Measurements from ENCODE around the gene DRAP1.
"Not testable (repeated sequence)": the region's sequence is repeated elsewhere in the genome, so short reads cannot be mapped to it uniquely, and the experiment has no call there.

Gene DRAP1

GRCh38 chr11:65886826-65887722, 32.2 kb upstream of the DRAP1 start:
- no peak for DNase-seq

DNA sequence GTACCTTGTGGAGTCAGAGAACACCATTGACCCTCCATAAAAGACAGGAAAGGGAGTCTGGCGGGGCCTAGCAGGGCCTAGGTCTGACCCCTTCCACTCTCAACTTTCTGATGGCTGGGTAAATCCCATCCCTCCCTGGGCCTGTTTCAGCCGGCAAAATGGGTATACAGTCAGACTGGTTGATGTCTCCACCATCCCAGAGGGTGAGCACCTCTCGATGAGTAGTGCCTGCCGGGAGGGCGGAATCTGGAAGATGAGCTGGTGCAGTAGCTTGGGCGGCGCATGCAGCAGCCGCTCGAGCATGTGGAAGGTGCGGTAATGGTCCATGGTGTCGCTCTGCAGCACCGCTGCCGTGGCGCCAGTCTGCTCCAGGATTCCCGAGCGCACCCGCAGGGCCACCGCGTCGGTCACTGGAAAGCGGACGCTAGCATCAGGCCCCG, 31.5 kb upstream of the DRAP1 start:
- no peak for DNase-seq

DNA sequence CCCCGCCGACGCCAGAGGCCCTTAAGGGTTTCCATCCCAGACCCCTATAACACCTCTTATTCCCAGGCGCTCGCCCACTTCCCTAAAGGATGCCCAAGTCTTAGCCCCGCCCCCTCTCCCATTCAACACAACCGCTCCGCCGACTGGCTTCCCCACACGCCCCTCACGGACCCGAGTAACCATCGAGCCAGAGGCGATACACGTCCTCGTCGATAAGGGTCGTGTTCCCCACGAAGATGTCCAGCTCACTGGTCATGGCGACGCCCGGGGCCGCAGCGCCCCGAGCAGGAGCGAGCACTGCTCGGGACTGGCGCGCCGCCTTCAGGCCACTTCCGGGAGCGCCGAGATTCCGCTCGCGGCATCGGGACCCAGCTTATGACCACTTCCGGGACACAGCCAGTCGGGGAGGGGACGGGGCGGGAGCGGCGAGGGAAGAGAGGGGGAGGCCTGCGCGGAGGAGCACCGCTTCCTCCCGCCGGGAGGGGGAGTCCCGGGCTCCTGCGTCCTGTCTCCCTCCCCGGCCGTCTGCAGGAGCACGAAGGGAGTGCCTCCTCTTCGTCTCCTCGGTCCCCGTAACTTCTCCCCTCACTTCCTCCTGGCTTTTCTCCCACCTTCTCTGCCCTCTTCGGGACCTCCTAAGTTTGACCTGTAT, 30.9 kb upstream of the DRAP1 start, which contains the start of gene FIBP:
TSS of gene FIBP (minus strand) at position 309 of the 652 bp plus-strand sequence. CDS start at position 256, 53 bp downstream.
- peak; percentile 87 for DNase-seq

DNA sequence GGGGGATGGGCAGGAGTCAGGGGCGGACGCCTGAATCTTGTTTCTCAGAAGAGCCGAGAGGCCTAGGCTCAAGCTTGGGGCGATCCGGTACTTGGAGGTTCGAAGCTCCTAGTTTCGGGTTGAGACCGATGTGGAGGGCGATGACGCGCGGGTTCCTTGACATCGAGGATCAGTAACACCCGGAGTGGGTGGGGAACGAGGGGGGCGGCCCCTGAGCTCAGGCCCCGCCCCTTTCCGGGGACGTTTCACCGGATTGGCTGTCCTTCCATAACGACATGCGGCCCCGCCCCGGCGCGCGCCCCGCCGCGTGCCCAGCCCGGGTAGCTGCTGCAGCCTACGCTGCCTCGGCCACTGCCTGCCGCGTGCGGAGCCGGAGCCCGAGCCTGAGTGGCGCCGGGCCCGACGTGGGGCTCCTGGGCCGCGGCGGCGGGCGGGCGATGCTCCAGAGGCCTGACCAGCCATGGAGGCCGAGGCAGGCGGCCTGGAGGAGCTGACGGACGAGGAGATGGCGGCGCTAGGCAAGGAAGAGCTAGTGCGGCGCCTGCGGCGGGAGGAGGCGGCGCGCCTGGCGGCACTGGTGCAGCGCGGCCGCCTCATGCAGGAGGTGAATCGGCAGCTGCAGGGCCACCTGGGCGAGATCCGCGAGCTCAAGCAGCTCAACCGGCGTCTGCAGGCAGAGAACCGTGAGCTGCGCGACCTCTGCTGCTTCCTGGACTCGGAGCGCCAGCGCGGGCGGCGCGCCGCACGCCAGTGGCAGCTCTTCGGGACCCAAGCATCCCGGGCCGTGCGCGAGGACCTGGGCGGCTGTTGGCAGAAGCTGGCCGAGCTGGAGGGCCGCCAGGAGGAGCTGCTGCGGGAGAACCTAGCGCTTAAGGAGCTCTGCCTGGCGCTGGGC, 28.7 kb upstream of the DRAP1 start, which contains the start of gene CCDC85B:
TSS of gene CCDC85B (plus strand) at position 350 of the 895 bp plus-strand sequence. CDS start at position 461, 111 bp downstream.
- peak; percentile 90 for DNase-seq

DNA sequence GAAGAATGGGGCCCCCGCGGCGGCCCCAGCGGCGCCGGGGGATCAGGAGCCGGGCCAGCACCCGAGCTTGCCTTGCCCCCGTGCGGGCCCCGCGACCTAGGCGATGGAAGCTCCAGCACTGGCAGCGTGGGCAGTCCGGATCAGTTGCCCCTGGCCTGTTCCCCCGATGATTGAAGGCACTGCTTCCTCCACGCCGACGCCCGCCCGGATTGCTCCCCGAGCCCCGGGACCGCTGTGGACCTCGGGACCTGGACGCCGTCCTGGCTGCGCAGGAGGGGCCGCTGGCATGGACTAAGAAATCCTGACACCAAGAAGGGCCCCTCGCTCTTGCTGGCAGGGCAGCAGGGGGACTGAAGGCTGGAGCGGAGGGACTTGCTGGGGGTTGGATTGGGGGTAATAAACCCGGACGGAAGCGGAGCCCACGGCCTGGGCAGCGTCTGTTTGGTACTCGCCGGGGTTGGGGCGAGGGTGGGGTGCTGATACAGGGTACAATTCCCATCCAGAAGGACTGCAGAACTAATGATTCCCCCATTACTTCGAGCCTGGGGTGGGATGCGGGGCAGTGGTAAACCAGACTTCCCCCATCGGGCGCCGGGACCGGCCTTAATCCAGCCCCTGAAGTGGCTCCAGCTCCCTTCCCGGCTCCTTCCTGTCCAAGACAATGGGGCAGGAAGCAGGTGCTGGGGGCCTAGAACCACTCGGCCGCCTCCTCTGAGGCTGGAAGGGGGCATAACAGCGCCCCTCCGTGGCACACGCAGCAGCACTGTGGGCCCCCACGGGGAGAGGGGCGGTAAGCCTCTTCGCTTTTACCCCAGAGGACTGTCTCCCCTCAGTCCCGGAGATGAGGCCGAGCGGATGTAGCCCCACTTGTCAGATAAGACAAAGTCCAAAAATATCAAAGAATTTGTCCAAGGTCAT, 27.7 kb upstream of the DRAP1 start:
- no peak for DNase-seq

DNA sequence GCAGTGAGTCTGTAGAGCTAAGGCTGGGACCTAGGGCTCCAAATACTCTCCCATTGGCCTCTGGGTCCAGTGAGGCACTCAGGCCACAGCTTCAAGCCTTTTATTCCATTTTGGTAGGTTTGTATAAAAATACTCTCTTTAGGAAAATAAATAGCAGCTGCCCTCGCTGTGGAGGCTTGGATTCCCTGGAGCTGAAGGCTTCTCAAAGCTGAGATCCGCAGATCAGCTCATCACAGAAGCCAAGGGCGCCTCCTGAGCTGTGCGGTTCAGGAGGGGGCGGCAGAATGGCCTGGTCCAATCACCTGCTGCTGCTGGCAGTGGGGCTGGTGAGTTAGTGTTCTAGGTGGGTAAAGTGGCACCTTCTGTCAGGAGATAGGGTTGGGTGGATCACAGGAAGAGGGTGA, 27.1 kb upstream of the DRAP1 start:
- not testable (repeated sequence) for DNase-seq

DNA sequence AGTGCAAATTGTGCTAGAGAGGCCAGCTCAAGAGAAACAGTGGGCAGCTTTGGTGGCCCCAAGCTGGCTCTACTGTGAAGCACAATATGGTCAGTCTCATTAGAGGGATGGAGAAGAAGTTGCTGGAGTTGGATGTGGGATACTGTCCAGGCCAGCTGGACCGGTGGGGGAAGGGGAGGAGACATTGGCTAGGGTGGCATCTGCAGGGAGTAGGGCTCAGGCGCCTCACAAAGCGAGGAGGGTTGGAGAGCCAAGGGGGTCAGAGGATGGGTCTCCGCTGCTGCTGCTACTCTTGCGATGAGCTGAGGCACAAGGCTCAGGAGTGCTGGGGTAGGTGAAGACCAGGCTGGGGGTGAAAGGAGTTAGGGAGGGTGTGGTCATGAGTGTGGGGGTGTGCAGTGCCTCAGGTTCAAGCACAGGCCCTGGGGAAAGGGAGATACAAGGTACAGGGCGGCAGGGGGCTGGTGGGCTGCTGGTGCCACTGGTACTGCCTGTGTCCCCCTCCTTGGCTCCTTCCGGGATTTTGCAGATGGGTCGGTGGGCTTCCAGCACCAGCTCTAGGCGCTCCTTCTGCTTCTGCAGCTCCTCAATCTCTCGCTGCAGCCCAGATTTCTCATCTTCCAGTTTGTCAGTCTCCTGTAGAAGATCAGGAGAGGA, 26.4 kb upstream of the DRAP1 start:
- DNase-seq: no peak

- no peak for DNase-seq
Measured at GRCh38 chr11:65894034-65894591, 25.1 kb upstream of the DRAP1 start.

DNA sequence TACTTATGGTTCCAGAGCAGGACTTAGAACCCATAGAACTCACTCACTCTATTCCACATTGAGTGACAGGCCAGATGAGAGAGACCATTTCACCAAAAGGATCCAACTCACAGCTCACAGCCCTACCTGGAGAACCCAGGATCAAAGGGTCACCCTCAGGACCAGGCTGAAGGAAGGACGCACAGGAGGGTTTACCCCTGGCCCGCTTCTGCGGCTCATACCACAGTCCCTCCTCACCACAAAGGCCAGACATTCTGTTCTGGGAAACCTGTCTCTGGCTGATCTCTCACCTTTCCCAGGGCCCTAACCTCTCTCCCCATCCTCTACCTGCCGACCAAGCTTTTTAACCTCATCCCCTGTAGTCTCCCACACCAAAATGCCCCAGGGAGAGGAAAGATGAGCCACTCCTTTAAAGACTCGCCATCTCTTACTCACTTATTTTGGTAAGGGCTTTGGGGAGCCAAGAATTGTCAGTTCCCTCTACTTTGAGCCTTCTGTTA, 23.7 kb upstream of the DRAP1 start:
- DNase-seq: no peak

GRCh38 chr11:65896034-65896999, 22.9 kb upstream of the DRAP1 start:
- no peak for DNase-seq

DNA sequence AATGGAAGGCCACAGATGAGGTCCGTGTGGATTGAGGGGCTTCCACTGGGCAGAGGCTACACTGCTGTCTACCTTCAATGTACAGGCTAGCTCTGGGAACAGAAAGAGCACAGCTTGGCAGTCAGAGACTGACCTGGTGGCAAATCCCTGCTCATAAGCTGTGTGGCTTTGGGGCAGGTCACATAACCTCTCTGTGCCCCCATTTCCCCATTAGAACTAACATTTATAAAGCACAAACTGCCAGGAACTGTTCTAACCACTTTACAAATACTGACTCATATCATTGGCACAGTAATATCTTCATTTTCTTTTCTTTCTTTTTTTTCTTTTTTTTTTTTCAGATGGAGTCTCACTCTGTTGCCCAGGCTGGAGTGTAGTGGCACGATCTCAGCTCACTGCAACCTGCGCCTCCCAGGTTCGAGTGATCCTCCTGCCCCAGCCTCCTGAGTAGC, 22.2 kb upstream of the DRAP1 start:
- DNase-seq: no peak

DNA sequence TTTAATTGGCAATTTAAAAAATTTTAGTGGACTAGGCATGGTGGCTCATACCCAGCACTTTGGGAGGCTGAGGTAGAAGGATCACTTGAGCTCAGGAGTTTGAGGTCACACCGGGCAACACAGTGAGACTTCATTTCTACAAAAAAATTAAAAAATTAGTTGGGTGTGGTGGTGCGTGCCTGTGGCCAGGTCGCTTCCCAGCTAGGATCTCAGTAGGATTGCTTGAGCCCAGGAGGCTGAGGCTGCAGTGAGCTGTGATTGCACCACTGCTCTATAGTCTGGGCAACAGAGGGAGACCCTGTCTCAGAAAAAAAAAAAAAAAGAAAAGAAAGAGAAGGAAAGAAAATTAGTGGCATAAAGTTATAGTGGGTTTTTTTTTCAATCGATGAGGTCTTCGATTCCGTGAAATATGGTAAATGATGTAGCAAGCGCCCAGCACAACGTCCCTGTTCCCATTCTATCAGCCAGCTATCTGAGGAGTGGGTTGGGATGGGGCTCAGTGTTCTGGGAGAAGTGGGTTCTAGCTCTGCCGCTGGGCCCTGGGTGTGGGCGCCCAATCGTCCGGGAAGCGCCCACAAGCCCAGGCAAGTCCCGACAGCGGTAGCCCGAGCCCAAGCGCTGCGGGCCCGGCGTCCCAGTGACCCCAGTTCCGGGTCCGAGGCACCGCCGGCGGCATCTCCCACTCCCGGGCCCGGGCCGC, 20.4 kb upstream of the DRAP1 start:
- no peak for DNase-seq

DNA sequence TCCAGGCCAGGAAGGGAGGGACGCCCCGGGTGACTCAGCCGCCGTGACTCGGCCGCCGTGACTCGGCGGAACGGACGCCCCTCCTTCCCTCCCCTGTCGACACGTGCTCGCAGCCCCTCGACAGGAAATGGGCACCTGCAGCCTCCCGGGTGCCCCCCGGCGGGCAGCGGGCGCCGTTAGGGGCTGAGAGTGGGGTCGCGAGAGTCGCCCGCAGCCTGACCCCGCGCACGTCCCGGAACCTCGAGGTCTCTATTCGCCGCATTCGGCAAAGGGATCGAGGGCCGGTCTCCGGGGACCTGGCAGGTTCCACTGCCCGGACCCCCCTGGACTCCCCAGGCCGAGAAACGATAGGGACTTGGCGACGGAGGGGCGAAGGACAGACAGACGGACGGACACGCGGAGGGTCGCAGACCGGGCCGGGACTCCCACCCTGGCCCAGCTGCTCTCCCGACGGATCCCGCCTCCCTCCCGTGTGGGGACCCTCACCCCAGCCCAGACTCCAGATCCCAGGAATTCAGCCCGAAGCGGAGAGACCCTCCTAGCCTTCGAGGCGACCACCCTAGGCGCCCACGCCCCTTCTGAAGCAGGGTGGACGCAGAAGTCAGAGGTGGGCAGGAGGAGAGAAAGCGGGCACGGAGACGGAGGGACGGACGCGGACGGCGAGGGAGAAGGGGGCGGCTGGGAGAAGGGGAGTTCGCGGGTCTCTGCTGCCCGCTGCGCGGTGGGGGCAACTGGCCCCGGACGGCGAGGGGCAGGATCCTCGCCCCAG, 19.7 kb upstream of the DRAP1 start:
- DNase-seq: peak; percentile 26

GRCh38 chr11:65900125-65900898, 18.9 kb upstream of the DRAP1 start, which contains the start of gene FOSL1:
Gene FOSL1, minus strand, starts transcription at chr11:65900388. Its CDS starts 49 bp downstream, at chr11:65900339.
- peak; percentile 61 for DNase-seq

GRCh38 chr11:65900899-65901180, 18.4 kb upstream of the DRAP1 start:
- no peak for DNase-seq

- no peak for DNase-seq
Measured at GRCh38 chr11:65903068-65903481, 16.2 kb upstream of the DRAP1 start.

GRCh38 chr11:65903715-65904114, 15.5 kb upstream of the DRAP1 start:
- DNase-seq: no peak

Measured in GF-D8 (cell line).